Prostate gland (tissue), 2 donors: ENCODE measurements around the gene UNC13C. TPM values are rescaled to one million over a fixed set of nuclear protein-coding genes. Genes with fewer than 3 reads are reported as not detected.

Source experiments
- DNase-seq: peaks from one replicate; pipeline ENCODE4 v3.0.0-alpha.2; 2019; ENCODE audit warnings: low spot score
- H3K27ac ChIP-seq, 2 donors: fragments of 200-600 bp; sonication (generic); 2 replicates each; pipeline ENCODE4 v1.5.1; 2017 to 2019
- H3K27me3 ChIP-seq: fragments of 200-600 bp; sonication (generic); replicated peaks from 2 replicates; pipeline ENCODE4 v1.5.1; 2019; ENCODE audit not compliant: insufficient read depth
- H3K36me3 ChIP-seq, 2 donors: fragments of 200-600 bp; sonication (generic); 1 replicate in 1 of 2; 2 replicates in 1 of 2; pipeline versions ENCODE4 v1.5.1 to v1.8.1; 2017 to 2019
- H3K4me1 ChIP-seq: fragments of 200-600 bp; sonication (generic); replicated peaks from 2 replicates; pipeline ENCODE4 v1.5.1; 2019
- H3K4me3 ChIP-seq, 2 donors: fragments of 200-600 bp; sonication (generic); 2 replicates each; pipeline ENCODE4 v1.5.1; 2017 to 2019
- H3K9me3 ChIP-seq: fragments of 200-600 bp; sonication (generic); 2 replicates; pipeline ENCODE4 v1.5.1; 2017
- POLR2A ChIP-seq: fragments of 450-650 bp; IDR thresholded peaks from one replicate; pipeline ENCODE4 v1.6.1; 2016; ENCODE audit warnings: antibody characterized with exemption, mild to moderate bottlenecking
- POLR2AphosphoS5 ChIP-seq: sonication (generic); formaldehyde crosslinking; IDR thresholded peaks from one replicate; pipeline ENCODE4 v1.6.1; 2017; ENCODE audit warnings: antibody characterized with exemption
- WGBS: methylation state at CpG from one replicate; pipeline ENCODE4 v1.1.5; 2018; 5-methylcytosine and 5-hydroxymethylcytosine counted together
- intact Hi-C: fragments of 100-400 bp; cut with DNase I; formaldehyde crosslinking; loops from one replicate; pipeline ENCODE4 v1.14.2; 2022
- total RNA-seq, 2 donors: library from RNA; depleted of rRNA; stranded (reverse); fragments of >200 nt; gene quantifications; one replicate each; pipeline ENCODE4 v1.1.0, GENCODE V29; 2016
- TF ChIP-seq, protein P1 (sequence below), 4 experiments: fragments of 200-600 bp in 2 of 4; fragments of 450-650 bp in 2 of 4; sonication (generic) in 2 of 4; IDR thresholded peaks; 1 replicate in 3 of 4; 2 replicates in 1 of 4; pipeline ENCODE4 v1.5.1; 2016 to 2019; ENCODE audit warnings: antibody characterized with exemption in 4 of 4, mild to moderate bottlenecking in 2 of 4, moderate library complexity in 2 of 4

UNC13C gene
- total RNA-seq, 2 donors from 2014 or later, result 3.6 TPM; not detected in 1

DNA sequence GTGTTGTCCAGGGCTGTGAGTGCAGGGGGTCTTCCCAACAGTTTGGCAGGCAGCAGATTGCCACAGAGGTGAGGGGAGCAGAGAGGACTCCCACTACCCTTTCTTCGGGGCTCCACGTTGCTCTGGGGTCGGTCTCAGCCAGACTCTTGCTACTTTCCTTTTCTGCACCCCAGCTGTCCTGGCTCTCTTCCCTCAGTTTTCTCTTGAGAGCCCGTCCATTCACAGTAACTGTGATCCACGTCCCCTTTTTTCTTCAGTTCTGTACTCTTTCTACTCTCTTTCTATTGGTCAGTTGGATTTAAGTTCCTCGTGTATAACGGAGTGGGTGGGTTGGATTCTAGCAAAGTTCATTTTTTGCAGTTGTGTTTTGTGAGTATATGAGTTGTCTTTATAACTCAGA is 105.8 kb downstream of the UNC13C start:
- no peaks in the 10 kb centered on the region for H3K36me3 ChIP-seq
- TF ChIP-seq POLR2AphosphoS5 (no peak), POLR2A (no peak)
- no peak for DNase-seq
- H3K27ac ChIP-seq, result no peak overlapping the region
- H3K9me3 ChIP-seq, result no peaks in the 10 kb centered on the region
- H3K4me1 ChIP-seq, result no peaks in the 10 kb centered on the region
- intact Hi-C loops, result no loop called here
- WGBS, result 90% methylated on average over 7 of the region's 7 CpGs
- H3K27me3 ChIP-seq, result no peaks in the 10 kb centered on the region
- no peak overlapping the region for H3K4me3 ChIP-seq

- Histone ChIP-seq H3K9me3 (no peaks in the 10 kb centered on the region), H3K27me3 (no peaks in the 10 kb centered on the region), H3K4me1 (no peaks in the 10 kb centered on the region), H3K36me3 (no peaks in the 10 kb centered on the region), H3K4me3 (no peak overlapping the region), H3K27ac (no peak overlapping the region)
- 76% methylated on average over 2 of the region's 2 CpGs for WGBS
- intact Hi-C loops, result no loop called here
- no peak for TF ChIP-seq POLR2A
- TF ChIP-seq POLR2AphosphoS5, result no peak
- TF ChIP-seq, protein P1, sequence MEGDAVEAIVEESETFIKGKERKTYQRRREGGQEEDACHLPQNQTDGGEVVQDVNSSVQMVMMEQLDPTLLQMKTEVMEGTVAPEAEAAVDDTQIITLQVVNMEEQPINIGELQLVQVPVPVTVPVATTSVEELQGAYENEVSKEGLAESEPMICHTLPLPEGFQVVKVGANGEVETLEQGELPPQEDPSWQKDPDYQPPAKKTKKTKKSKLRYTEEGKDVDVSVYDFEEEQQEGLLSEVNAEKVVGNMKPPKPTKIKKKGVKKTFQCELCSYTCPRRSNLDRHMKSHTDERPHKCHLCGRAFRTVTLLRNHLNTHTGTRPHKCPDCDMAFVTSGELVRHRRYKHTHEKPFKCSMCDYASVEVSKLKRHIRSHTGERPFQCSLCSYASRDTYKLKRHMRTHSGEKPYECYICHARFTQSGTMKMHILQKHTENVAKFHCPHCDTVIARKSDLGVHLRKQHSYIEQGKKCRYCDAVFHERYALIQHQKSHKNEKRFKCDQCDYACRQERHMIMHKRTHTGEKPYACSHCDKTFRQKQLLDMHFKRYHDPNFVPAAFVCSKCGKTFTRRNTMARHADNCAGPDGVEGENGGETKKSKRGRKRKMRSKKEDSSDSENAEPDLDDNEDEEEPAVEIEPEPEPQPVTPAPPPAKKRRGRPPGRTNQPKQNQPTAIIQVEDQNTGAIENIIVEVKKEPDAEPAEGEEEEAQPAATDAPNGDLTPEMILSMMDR (IDR thresholded peaks at IDR 0.05), result no peak
- no peak for DNase-seq
These were observed 110.6 kb downstream of the UNC13C start for GRCh38 chr15:54088837-54089236.

- H3K36me3 ChIP-seq, result no peaks in the 10 kb centered on the region
- H3K4me1 ChIP-seq, result no peaks in the 10 kb centered on the region
- H3K27ac ChIP-seq, result no peak overlapping the region
- H3K27me3 ChIP-seq, result no peaks in the 10 kb centered on the region
- no peaks in the 10 kb centered on the region for H3K9me3 ChIP-seq
- TF ChIP-seq POLR2A (no peak), POLR2AphosphoS5 (no peak)
- TF ChIP-seq, protein P1 (IDR thresholded peaks at IDR 0.05), result no peak
- no peak for DNase-seq
- no peak overlapping the region for H3K4me3 ChIP-seq
- intact Hi-C loops, result no loop called here
- 75% methylated on average over 3 of the region's 3 CpGs for WGBS
These were observed 111.5 kb downstream of the UNC13C start for GRCh38 chr15:54089776-54090175.

- no peak for DNase-seq
- Histone ChIP-seq H3K27ac (no peak overlapping the region), H3K9me3 (no peaks in the 10 kb centered on the region), H3K27me3 (no peaks in the 10 kb centered on the region), H3K36me3 (no peaks in the 10 kb centered on the region), H3K4me3 (no peak overlapping the region), H3K4me1 (no peaks in the 10 kb centered on the region)
- 71% methylated on average over 2 of the region's 2 CpGs for WGBS
- TF ChIP-seq POLR2A (no peak), POLR2AphosphoS5 (no peak)
- TF ChIP-seq, protein P1 (IDR thresholded peaks at IDR 0.05), result no peak
- intact Hi-C loops, result no loop called here
These were observed 113.4 kb downstream of the UNC13C start for GRCh38 chr15:54091651-54092050.

DNA sequence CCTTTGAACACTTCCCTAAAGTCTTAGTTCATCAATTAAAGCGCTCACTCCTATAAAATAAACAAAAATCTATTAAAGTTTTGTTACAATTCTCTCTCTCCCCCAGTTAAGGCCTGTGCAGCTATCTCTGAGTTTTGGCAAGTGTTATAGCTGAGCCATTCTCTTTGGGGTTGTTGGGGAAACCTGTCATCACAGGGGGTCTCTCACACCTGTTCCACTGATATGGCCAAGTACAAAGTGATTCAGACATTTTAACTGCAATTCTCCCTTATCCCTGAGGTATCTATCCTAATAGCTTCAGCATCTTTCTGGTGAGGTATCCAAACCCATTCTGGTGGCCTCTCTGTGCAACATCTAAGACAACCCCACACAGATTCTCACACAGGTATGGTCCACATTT is 116.4 kb downstream of the UNC13C start:
- TF ChIP-seq, protein P1 (IDR thresholded peaks at IDR 0.05), result no peak
- TF ChIP-seq POLR2AphosphoS5 (no peak), POLR2A (no peak)
- H3K4me1 ChIP-seq, result no peaks in the 10 kb centered on the region
- no peak overlapping the region for H3K4me3 ChIP-seq
- no peaks in the 10 kb centered on the region for H3K27me3 ChIP-seq
- intact Hi-C loops, result no loop called here
- no peaks in the 10 kb centered on the region for H3K36me3 ChIP-seq
- no peak for DNase-seq
- H3K9me3 ChIP-seq, result no peaks in the 10 kb centered on the region
- H3K27ac ChIP-seq, result no peak overlapping the region
- whole genome bisulfite sequencing, result 91% methylated on average over 1 of the region's 1 CpG
